HepG2 (cell line): ENCODE measurements around the gene PDSS2. TPM values are rescaled to one million over a fixed set of nuclear protein-coding genes. Genes with fewer than 3 reads are reported as not detected.

Experiments
- ARNT2 ChIP-seq: sonication (generic); formaldehyde crosslinking; IDR thresholded peaks from 2 replicates; pipeline ENCODE4 v1.8.0; 2022; ENCODE audit warnings: mild to moderate bottlenecking, low read depth, missing genetic modification reagents, moderate library complexity
- EP300 ChIP-seq, 3 experiments: sonication (generic) in 1 of 3; formaldehyde crosslinking in 1 of 3; IDR thresholded peaks; 2 replicates each; pipeline versions ENCODE4 v1.5.1 to v1.6.1; 2011 to 2020; ENCODE audit warnings: low read depth in 2 of 3, low read length in 2 of 3, borderline replicate concordance in 1 of 3, improper control_type of control experiment in 1 of 3, mild to moderate bottlenecking in 1 of 3, missing genetic modification reagents in 1 of 3, moderate library complexity in 1 of 3
- MAZ ChIP-seq, 2 experiments: sonication (generic) in 1 of 2; formaldehyde crosslinking in 1 of 2; IDR thresholded peaks; 2 replicates each; pipeline versions ENCODE4 v1.5.0 to v1.6.1; 2012 to 2020; ENCODE audit warnings: low read depth in 2 of 2, mild to moderate bottlenecking in 2 of 2, borderline replicate concordance in 1 of 2, improper control_type of control experiment in 1 of 2, low read length in 1 of 2, missing genetic modification reagents in 1 of 2, moderate library complexity in 1 of 2
- SP140L ChIP-seq: sonication (generic); formaldehyde crosslinking; IDR thresholded peaks from 2 replicates; pipeline ENCODE4 v1.4.0; 2020; ENCODE audit warnings: missing genetic modification reagents, borderline replicate concordance
- SPEN ChIP-seq: sonication (generic); formaldehyde crosslinking; IDR thresholded peaks from 2 replicates; pipeline ENCODE4 v1.5.1; 2020; ENCODE audit warnings: low read depth, mild to moderate bottlenecking, missing genetic modification reagents
- ZNF407 ChIP-seq: sonication (generic); formaldehyde crosslinking; IDR thresholded peaks from one replicate; pipeline ENCODE4 v1.5.1; 2020; ENCODE audit warnings: mild to moderate bottlenecking, missing genetic modification reagents; ENCODE audit errors: not compliant biosample characterization
- polyA plus RNA-seq, 8 experiments: library from polyadenylated mRNA; depleted of rRNA in 3 of 8; stranded (reverse) in 7 of 8; unstranded in 1 of 8; fragments of >200 nt; fragmentation: Illumina TruSeq in 4 of 8; extraction: Trizol in 4 of 8; gene quantifications; 2 replicates each; pipeline versions ENCODE4 v1.2.1 to v1.2.3, GENCODE V29; 2011 to 2016; ENCODE audit warnings: low read depth in 4 of 8, missing spikeins in 1 of 8, mixed read lengths in 1 of 8; ENCODE audit not compliant: insufficient read depth in 1 of 8
- total RNA-seq, 5 experiments: library from RNA; depleted of rRNA; stranded (reverse); fragments of >200 nt; fragmentation: Illumina TruSeq; extraction: Trizol; gene quantifications; 2 replicates each; pipeline ENCODE4 v1.2.3, GENCODE V29; 2016; ENCODE audit warnings: low read depth in 1 of 5
- TF ChIP-seq, protein P1 (sequence below): IDR thresholded peaks from 2 replicates; pipeline ENCODE4 v1.6.1; 2016; ENCODE audit warnings: missing compliant biosample characterization, missing genetic modification reagents, borderline replicate concordance
- TF ChIP-seq, protein P2 (sequence below): IDR thresholded peaks from 2 replicates; pipeline ENCODE4 v1.6.1; 2018; ENCODE audit warnings: missing genetic modification reagents
- TF ChIP-seq, protein P3 (sequence below): IDR thresholded peaks from 2 replicates; pipeline ENCODE4 v1.6.1; 2016
- TF ChIP-seq, protein P4 (sequence below): sonication (generic); formaldehyde crosslinking; IDR thresholded peaks from 2 replicates; pipeline ENCODE4 v1.5.1; 2020; ENCODE audit warnings: mild to moderate bottlenecking, moderate library complexity, missing genetic modification reagents

Gene PDSS2
- total and polyA plus RNA-seq, 2 of the 13 experiments (the other 11 are each of a cell fraction or from before 2014, with no cell fraction given) = 16.2 to 17.0 TPM

GRCh38 chr6:107493158-107494057 is 34.0 kb upstream of the PDSS2 start (continued):
- TF ChIP-seq ZNF407 (no peak), SP140L (CRISPR knock-in tag) (no peak), EP300 (IDR thresholded peaks at IDR 0.05; ENCODE audit: low read depth in 2 of 2, low read length in 2 of 2) (peak; percentile 21 to 90; a peak in 2 of 4 replicates), EP300 (CRISPR knock-in tag; IDR thresholded peaks at IDR 0.05; ENCODE audit: borderline replicate concordance) (peak; percentile 83), MAZ (IDR thresholded peaks at IDR 0.05; ENCODE audit: borderline replicate concordance, low read depth, low read length) (no peak; the same call in 1 of the 2 replicates), MAZ (CRISPR knock-in tag; IDR thresholded peaks at IDR 0.05; ENCODE audit: low read depth) (no peak), SPEN (no peak), ARNT2 (CRISPR knock-in tag) (peak; percentile 25)
- TF ChIP-seq, protein P1, sequence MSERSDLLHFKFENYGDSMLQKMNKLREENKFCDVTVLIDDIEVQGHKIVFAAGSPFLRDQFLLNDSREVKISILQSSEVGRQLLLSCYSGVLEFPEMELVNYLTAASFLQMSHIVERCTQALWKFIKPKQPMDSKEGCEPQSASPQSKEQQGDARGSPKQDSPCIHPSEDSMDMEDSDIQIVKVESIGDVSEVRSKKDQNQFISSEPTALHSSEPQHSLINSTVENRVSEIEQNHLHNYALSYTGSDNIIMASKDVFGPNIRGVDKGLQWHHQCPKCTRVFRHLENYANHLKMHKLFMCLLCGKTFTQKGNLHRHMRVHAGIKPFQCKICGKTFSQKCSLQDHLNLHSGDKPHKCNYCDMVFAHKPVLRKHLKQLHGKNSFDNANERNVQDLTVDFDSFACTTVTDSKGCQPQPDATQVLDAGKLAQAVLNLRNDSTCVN (CRISPR knock-in tag) = peak; percentile 14; the same call in 1 of the 2 replicates
- TF ChIP-seq, protein P2, sequence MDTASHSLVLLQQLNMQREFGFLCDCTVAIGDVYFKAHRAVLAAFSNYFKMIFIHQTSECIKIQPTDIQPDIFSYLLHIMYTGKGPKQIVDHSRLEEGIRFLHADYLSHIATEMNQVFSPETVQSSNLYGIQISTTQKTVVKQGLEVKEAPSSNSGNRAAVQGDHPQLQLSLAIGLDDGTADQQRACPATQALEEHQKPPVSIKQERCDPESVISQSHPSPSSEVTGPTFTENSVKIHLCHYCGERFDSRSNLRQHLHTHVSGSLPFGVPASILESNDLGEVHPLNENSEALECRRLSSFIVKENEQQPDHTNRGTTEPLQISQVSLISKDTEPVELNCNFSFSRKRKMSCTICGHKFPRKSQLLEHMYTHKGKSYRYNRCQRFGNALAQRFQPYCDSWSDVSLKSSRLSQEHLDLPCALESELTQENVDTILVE (CRISPR knock-in tag) = peak; percentile 54; the same call in 1 of the 2 replicates
- TF ChIP-seq, protein P3, sequence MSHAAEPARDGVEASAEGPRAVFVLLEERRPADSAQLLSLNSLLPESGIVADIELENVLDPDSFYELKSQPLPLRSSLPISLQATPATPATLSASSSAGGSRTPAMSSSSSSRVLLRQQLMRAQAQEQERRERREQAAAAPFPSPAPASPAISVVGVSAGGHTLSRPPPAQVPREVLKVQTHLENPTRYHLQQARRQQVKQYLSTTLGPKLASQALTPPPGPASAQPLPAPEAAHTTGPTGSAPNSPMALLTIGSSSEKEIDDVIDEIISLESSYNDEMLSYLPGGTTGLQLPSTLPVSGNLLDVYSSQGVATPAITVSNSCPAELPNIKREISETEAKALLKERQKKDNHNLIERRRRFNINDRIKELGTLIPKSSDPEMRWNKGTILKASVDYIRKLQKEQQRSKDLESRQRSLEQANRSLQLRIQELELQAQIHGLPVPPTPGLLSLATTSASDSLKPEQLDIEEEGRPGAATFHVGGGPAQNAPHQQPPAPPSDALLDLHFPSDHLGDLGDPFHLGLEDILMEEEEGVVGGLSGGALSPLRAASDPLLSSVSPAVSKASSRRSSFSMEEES (CRISPR knock-in tag) = peak; percentile 26; the same call in 1 of the 2 replicates
- TF ChIP-seq, protein P4, sequence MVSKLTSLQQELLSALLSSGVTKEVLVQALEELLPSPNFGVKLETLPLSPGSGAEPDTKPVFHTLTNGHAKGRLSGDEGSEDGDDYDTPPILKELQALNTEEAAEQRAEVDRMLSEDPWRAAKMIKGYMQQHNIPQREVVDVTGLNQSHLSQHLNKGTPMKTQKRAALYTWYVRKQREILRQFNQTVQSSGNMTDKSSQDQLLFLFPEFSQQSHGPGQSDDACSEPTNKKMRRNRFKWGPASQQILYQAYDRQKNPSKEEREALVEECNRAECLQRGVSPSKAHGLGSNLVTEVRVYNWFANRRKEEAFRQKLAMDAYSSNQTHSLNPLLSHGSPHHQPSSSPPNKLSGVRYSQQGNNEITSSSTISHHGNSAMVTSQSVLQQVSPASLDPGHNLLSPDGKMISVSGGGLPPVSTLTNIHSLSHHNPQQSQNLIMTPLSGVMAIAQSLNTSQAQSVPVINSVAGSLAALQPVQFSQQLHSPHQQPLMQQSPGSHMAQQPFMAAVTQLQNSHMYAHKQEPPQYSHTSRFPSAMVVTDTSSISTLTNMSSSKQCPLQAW = peak; percentile 90
